Stimulated activated CD8-positive, alpha-beta memory T cell treated with anti-CD3 and anti-CD28 coated beads, Interleukin-15, amount 100 ng/mL, for 24 hours (primary cell): ENCODE measurements around the gene PCNX2.
"Not testable (repeated sequence)": the region's sequence is repeated elsewhere in the genome, so short reads cannot be mapped to it uniquely, and the experiment has no call there.

Experiments
- DNase-seq: peaks from one replicate; pipeline ENCODE4 v3.0.0-alpha.2; 2020; ENCODE audit warnings: low read depth

PCNX2 gene

GRCh38 chr1:233010146-233010545 is 285.4 kb downstream of the PCNX2 start:
- no peak for DNase-seq

- no peak for DNase-seq
These were observed 289.0 kb downstream of the PCNX2 start for GRCh38 chr1:233006541-233006973.

GRCh38 chr1:233006108-233006507 is 289.4 kb downstream of the PCNX2 start:
- no peak for DNase-seq

GRCh38 chr1:233005703-233006102 is 289.8 kb downstream of the PCNX2 start:
- no peak for DNase-seq

- no peak for DNase-seq
These were observed 290.4 kb downstream of the PCNX2 start for GRCh38 chr1:233005156-233005555.

GRCh38 chr1:233004451-233004850 is 291.1 kb downstream of the PCNX2 start:
- DNase-seq, result no peak

GRCh38 chr1:233003638-233004037 is 291.9 kb downstream of the PCNX2 start:
- not testable (repeated sequence) for DNase-seq

- DNase-seq, result no peak
These were observed 295.4 kb downstream of the PCNX2 start for GRCh38 chr1:232999956-233000625.

- DNase-seq, result no peak
These were observed 296.9 kb downstream of the PCNX2 start for GRCh38 chr1:232998646-232999045.

GRCh38 chr1:232998138-232998537 is 297.4 kb downstream of the PCNX2 start:
- DNase-seq, result no peak

GRCh38 chr1:232996143-232996542 is 299.4 kb downstream of the PCNX2 start:
- DNase-seq, result no peak

- no peak for DNase-seq
These were observed 300.3 kb downstream of the PCNX2 start for GRCh38 chr1:232995189-232995588.

GRCh38 chr1:232993555-232993954 is 302.0 kb downstream of the PCNX2 start:
- DNase-seq, result no peak

- DNase-seq, result no peak
These were observed 303.3 kb downstream of the PCNX2 start for GRCh38 chr1:232992227-232992626.

- DNase-seq, result no peak
These were observed 304.3 kb downstream of the PCNX2 start for GRCh38 chr1:232991238-232991637.

GRCh38 chr1:232990176-232991128 is 305.1 kb downstream of the PCNX2 start:
- DNase-seq, result no peak

GRCh38 chr1:232988572-232989040 is 306.9 kb downstream of the PCNX2 start:
- no peak for DNase-seq

- no peak for DNase-seq
These were observed 307.8 kb downstream of the PCNX2 start for GRCh38 chr1:232987774-232988140.

GRCh38 chr1:232987046-232987773 is 308.3 kb downstream of the PCNX2 start:
- no peak for DNase-seq

GRCh38 chr1:232986527-232986922 is 309.0 kb downstream of the PCNX2 start:
- DNase-seq, result no peak

GRCh38 chr1:232985882-232986526 is 309.5 kb downstream of the PCNX2 start:
- DNase-seq, result no peak
